GM23248 (cell line): ENCODE data around the gene MINDY4.

ENCODE experiments used
- EZH2 ChIP-seq: fragments of 200-600 bp; sonication (generic); IDR thresholded peaks from 2 replicates; pipeline ENCODE4 v1.6.1; 2018; ENCODE audit warnings: antibody characterized with exemption, mild to moderate bottlenecking; ENCODE audit not compliant: insufficient read depth, poor library complexity, severe bottlenecking
- EZH2phosphoT487 ChIP-seq: fragments of 200-600 bp; sonication (generic); IDR thresholded peaks from 2 replicates; pipeline ENCODE4 v1.6.1; 2018; ENCODE audit warnings: antibody characterized with exemption, moderate library complexity, mild to moderate bottlenecking, low read depth; ENCODE audit not compliant: insufficient read depth

DNA sequence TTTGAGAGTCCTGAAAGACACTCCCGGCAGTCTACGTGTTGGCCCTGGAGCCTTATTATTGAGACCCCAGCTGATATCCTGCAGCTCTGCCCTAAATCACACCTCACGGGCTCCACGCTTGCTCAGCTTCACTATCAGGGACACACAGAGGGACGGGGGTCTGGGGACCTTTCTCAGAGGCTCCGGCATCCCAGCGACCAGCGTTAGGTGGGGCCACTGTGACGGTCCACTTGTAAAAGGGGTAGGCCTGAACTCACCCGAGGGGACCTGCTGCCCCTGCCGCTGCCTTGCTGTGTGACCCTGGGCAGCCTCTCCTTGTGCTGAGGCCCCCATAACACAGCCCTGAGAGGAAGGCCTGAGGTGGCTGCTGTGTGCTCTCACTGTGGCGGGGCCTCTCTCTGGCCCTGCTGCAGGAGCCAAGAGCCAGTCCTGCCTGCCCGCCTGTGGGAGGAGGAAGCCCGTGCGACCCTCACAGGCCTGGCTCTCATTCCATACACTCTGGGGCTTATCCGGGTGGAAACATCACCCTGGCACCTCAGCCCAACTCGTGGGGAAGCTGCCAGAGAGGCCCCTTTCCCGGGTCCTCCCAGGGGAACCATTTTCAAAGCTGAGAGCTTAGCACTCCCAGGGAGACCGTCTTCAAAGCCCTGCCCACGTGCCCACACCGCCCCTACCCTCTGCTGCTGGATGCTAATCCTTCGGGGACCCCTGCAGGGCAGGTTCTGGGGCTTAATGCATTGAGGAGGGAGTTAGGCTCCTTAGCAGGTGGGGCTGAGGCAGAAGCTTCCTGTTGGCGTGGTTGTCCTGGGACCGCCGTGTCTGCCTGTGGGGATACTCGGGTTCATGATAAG, 162.1 kb downstream of the MINDY4 start:
- TF ChIP-seq EZH2phosphoT487: no peak
- no peak for TF ChIP-seq EZH2
